T-helper 1 cell treated with Interleukin-12 subunit alpha and Interleukin-12 subunit beta and Interleukin-4 antibody, amounts not matched to agents 30 μg/mL and 1 μg/mL, for 36 hours (primary cell): ENCODE measurements around the gene NDUFV1.
A peak's percentile ranks its signal among the peaks of the same experiment; 100 is the strongest.
"Not testable (repeated sequence)": the region's sequence is repeated elsewhere in the genome, so short reads cannot be mapped to it uniquely, and the experiment has no call there.

Experiments used
- H3K27ac Mint-ChIP-seq: one replicate; pipeline ENCODE4 v1.8.0; 2021; ENCODE audit warnings: mild to moderate bottlenecking, mixed read lengths
- H3K27me3 Mint-ChIP-seq: one replicate; pipeline ENCODE4 v1.8.0; 2021; ENCODE audit warnings: low read depth, mixed read lengths
- H3K36me3 Mint-ChIP-seq: one replicate; pipeline ENCODE4 v1.8.0; 2021; ENCODE audit warnings: low read depth, mixed read lengths
- H3K4me1 Mint-ChIP-seq: one replicate; pipeline ENCODE4 v1.8.0; 2021; ENCODE audit warnings: low read depth, mixed read lengths
- H3K4me3 Mint-ChIP-seq: one replicate; pipeline ENCODE4 v1.8.0; 2021; ENCODE audit warnings: mild to moderate bottlenecking, moderate library complexity, mixed read lengths
- H3K9me3 Mint-ChIP-seq: one replicate; pipeline ENCODE4 v1.8.0; 2021; ENCODE audit warnings: mixed read lengths

NDUFV1 gene

GRCh38 chr11:67597963-67598362, 8.8 kb upstream of the NDUFV1 start:
- H3K36me3 Mint-ChIP-seq, H3K27ac Mint-ChIP-seq, H3K9me3 Mint-ChIP-seq, H3K4me3 Mint-ChIP-seq: not testable (repeated sequence)
- Mint-ChIP-seq H3K4me1 (peaks cover 12% of the 10 kb centered on the region), H3K27me3 (peaks cover 42% of the 10 kb centered on the region)

DNA sequence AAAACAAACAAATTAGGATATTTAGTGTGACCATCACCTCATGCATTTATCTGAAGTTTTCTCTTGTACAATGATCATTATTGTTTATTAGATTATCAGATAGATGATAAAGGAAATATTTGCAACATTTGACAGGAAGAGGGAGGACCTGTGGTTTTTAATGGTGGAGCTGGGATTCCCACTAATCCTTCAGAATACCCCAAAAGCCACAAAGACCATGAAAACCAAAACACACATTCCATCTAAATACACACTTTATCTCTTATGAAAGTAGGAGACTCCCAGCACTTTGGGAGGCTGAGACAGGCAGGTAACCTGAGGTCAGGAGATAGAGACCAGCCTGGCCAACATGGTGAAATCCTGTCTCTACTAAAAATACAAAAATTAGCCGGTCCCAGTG, 7.6 kb upstream of the NDUFV1 start:
- Mint-ChIP-seq H3K4me1 (peaks cover 12% of the 10 kb centered on the region), H3K9me3 (no peaks in the 10 kb centered on the region), H3K27ac (no peak overlapping the region), H3K4me3 (no peak overlapping the region), H3K27me3 (peaks cover 45% of the 10 kb centered on the region), H3K36me3 (no peaks in the 10 kb centered on the region)

DNA sequence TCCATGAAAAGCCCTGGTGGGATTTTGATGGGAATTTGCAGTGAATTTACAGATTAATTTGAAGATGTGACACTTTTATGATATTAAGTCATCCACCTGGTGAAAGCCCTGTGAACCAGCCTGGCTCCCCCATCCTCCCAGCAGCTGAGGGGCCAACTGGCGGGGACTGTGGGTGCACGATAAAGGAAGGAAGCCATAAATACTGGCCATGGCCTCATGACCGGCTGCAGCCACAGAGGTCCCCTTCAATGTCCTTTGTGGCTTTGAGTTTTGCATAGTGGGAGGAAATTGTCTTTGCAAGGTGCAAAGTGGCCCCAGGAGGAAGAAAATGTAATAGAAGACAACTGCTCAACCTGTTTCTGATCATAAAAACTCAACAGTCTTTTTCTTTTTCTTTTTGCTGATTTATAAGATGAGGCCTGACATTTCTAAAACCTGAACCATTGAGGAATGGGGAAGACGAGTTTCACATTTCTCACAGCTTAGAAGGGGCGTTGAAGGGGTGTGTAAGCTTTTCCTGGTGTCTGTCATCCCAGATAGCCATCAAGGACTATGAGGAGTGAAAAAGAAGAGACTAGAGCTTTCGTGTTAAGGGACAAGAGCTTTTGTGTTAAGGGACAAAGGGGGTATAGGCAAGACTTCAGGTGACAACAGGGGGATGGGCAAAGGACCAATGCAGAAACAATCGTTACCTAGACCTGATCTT, 6.3 kb upstream of the NDUFV1 start:
- Mint-ChIP-seq H3K27me3 (peaks cover 45% of the 10 kb centered on the region), H3K36me3 (no peaks in the 10 kb centered on the region), H3K9me3 (no peaks in the 10 kb centered on the region), H3K27ac (no peak overlapping the region), H3K4me3 (no peak overlapping the region), H3K4me1 (peaks cover 14% of the 10 kb centered on the region)

DNA sequence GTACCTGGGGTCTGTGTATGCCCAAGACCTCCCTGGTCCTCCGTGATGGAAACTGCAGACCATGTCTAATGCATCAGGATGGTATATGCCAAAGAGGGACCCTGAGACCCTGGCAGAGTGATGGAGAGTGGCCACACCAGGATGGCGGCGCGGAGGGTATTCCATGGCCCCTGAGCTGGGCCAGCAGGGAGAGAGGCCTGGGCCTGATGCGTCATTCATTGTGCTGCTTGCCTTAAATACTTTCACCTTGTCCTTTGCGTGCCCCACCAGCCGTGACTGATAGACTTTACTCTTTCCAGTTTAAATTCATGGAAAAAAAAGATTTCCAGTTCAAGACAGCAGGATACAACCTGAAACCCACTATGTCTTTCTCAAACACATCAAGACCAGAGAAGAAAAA, 5.6 kb upstream of the NDUFV1 start:
- Mint-ChIP-seq H3K36me3 (no peaks in the 10 kb centered on the region), H3K9me3 (no peaks in the 10 kb centered on the region), H3K27me3 (peaks cover 45% of the 10 kb centered on the region), H3K4me3 (no peak overlapping the region), H3K4me1 (peaks cover 18% of the 10 kb centered on the region), H3K27ac (no peak overlapping the region)

DNA sequence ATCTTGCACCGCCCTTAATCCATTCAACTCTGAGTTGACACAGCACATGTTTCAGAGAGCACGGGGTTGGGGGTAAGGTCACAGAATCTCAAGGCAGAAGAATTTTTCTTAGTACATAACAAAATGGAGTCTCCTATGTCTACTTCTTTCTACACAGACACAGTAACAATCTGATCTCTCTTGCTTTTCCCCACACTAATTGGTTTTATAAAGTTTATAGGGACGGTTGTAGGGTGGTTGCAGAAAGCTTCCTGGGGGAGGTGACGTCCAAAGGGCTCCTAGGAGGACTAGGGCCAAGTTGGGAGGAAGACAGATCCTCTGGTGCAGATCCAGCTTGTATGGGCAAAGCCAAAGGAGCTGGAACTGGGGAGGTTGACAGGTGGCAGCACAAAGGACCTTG, 2.6 kb upstream of the NDUFV1 start:
- H3K27ac Mint-ChIP-seq, H3K4me3 Mint-ChIP-seq, H3K36me3 Mint-ChIP-seq, H3K9me3 Mint-ChIP-seq: not testable (repeated sequence)
- H3K27me3 Mint-ChIP-seq = peaks cover 30% of the 10 kb centered on the region
- peaks cover 24% of the 10 kb centered on the region for H3K4me1 Mint-ChIP-seq

DNA sequence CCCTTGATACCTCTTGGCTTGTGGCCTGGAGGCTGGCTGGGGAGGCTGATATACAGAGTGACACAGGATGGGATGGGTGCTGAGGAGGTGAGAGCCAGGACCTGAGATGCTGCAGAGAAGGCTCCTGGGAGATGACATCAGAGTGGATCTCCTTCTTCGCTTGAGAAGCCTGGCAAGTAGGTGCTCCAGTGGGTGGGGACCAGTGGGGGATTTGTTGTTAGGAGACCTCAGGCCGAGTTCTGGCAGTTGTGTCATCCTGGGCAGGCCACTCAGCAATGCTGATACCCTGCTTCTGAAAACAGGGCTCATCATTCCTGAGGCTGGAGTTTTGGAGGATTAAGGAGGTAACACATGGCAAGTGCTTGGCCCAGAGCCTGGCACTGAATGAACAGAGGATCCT, 1.9 kb upstream of the NDUFV1 start:
- Mint-ChIP-seq H3K27me3 (peaks cover 23% of the 10 kb centered on the region), H3K9me3 (no peaks in the 10 kb centered on the region), H3K4me3 (peak overlapping the region; percentile 18), H3K27ac (peak overlapping the region; percentile 2), H3K36me3 (peaks cover 9% of the 10 kb centered on the region), H3K4me1 (peaks cover 23% of the 10 kb centered on the region)

DNA sequence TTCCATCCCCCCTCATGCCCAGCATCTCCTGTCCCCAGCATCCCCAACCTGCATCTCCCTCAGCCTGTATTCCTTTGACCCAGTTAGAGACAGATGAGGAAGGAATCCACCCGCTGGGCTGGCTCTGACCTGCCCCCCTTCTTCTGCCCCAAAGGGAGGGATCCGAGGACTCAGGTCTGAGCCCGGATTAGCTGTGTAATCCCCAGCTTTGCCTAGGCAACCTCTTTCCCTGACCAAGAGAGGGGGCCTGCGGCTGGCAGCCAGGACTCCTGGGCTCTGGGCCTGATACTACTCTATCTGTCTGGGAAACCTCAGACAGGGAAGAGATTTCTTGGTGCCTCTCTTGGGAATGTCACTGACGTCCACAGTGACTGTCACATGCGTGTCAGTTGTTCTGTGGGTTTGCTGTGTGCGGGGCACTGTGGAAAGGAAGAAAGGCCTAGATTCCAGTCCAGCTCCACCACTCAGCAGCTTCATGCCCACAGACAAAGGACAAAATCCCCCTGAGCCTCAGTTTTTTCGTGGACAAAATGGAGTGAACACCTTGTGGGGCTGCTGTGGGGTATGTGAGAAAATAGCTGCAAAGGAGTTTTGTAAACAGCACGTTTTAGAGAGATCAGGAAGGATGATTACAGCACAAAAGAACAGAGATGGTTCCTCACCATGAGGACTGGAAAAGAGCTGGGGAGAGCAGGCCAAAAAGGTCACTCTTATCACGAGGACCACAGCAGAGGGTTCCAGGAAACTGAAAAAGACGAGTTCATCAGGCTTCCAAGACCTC, 1.3 kb upstream of the NDUFV1 start:
- no peaks in the 10 kb centered on the region for H3K9me3 Mint-ChIP-seq
- H3K36me3 Mint-ChIP-seq = peaks cover 13% of the 10 kb centered on the region
- peaks cover 18% of the 10 kb centered on the region for H3K4me1 Mint-ChIP-seq
- H3K27me3 Mint-ChIP-seq = peaks cover 17% of the 10 kb centered on the region
- H3K4me3 Mint-ChIP-seq = peak overlapping the region; percentile 77
- H3K27ac Mint-ChIP-seq = peak overlapping the region; percentile 81

DNA sequence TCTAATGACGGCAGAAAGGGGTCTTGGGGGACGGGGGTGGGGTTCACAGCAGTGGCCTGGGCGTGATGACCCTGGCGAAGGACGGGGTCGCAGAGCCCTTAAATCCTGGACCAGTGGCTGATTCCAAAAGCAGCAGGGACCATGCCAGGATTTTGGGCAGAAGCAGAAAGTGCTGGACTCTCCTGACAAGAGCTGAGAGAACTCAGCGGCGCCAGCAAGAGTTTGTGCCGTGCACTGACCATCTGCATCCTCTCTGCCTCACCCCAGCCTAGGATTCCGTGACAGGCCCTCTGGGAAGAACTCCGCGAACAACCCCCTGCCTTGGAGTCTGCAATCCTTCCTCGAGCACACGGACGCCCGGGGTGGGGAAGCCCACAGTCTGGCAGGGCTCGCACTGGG, 644 bp upstream of the NDUFV1 start:
- Mint-ChIP-seq H3K36me3 (peaks cover 13% of the 10 kb centered on the region), H3K27ac (peak overlapping the region; percentile 72), H3K27me3 (peaks cover 11% of the 10 kb centered on the region), H3K4me1 (peaks cover 15% of the 10 kb centered on the region), H3K4me3 (peak overlapping the region; percentile 89), H3K9me3 (no peaks in the 10 kb centered on the region)

DNA sequence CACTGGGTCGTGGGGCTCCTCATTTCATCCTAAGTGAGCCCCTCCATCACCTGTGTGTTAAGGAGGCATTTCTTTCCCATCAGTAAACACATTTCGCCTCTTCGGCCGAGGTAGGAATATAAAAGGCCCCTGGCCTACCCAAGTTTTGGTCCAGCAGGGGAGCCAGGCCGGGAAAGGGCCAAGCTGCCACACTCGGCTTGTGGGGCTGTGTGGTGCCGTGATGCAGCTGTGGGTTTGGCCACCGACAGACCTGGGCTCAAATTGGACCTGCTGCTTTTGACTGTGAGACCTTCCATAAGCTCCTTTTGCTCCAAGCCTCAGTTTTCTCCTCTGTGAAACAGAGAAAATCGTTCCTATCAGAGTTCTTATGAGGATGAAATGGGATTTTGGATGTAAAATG, 771 bp downstream of the NDUFV1 start:
- Mint-ChIP-seq H3K9me3 (no peaks in the 10 kb centered on the region), H3K27me3 (peaks cover 7% of the 10 kb centered on the region), H3K4me3 (peak overlapping the region; percentile 89), H3K4me1 (peaks cover 15% of the 10 kb centered on the region), H3K36me3 (peaks cover 18% of the 10 kb centered on the region), H3K27ac (peak overlapping the region; percentile 87)

GRCh38 chr11:67608486-67608885, 1.8 kb downstream of the NDUFV1 start:
- Mint-ChIP-seq H3K4me3 (peak overlapping the region; percentile 89), H3K4me1 (peaks cover 20% of the 10 kb centered on the region), H3K36me3 (peaks cover 23% of the 10 kb centered on the region), H3K27ac (peak overlapping the region; percentile 87), H3K27me3 (no peaks in the 10 kb centered on the region), H3K9me3 (no peaks in the 10 kb centered on the region)

DNA sequence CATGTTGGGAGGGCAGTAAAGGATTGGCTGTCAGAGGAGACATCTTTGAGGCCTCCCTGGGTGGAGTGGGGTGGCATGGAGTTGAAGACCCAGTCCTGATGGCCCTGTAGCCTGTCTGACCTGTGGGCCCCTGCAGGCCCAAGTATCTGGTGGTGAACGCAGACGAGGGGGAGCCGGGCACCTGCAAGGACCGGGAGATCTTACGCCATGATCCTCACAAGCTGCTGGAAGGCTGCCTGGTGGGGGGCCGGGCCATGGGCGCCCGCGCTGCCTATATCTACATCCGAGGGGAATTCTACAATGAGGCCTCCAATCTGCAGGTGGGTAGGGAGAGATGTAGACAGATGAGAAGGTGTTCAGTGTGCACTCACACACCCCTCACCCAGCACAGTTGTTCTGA, 2.6 kb downstream of the NDUFV1 start:
- Mint-ChIP-seq H3K36me3 (peaks cover 28% of the 10 kb centered on the region), H3K27ac (no peak overlapping the region), H3K9me3 (no peaks in the 10 kb centered on the region), H3K4me1 (peaks cover 27% of the 10 kb centered on the region), H3K27me3 (no peaks in the 10 kb centered on the region), H3K4me3 (no peak overlapping the region)

- no peak overlapping the region for H3K4me3 Mint-ChIP-seq
- peaks cover 28% of the 10 kb centered on the region for H3K36me3 Mint-ChIP-seq
- no peaks in the 10 kb centered on the region for H3K9me3 Mint-ChIP-seq
- peaks cover 32% of the 10 kb centered on the region for H3K4me1 Mint-ChIP-seq
- H3K27ac Mint-ChIP-seq = no peak overlapping the region
- no peaks in the 10 kb centered on the region for H3K27me3 Mint-ChIP-seq
Observed at GRCh38 chr11:67610302-67610868, 3.6 kb downstream of the NDUFV1 start.

DNA sequence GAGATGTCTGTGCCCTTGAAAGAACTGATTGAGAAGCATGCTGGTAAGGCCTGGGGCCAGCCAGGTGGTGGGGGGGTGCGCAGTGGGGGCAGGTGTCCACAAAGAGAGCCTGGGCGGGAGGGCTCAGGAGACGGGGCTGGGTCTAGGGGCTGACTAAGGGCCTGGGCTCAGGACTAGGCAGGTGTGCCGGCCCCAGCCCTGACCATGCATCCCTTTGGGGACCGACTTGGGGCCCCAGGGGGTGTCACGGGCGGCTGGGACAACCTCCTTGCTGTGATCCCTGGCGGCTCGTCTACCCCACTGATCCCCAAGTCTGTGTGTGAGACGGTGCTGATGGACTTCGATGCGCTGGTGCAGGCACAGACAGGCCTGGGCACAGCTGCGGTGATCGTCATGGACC, 4.4 kb downstream of the NDUFV1 start:
- Mint-ChIP-seq H3K4me3 (no peak overlapping the region), H3K27ac (no peak overlapping the region), H3K36me3 (peaks cover 28% of the 10 kb centered on the region), H3K27me3 (no peaks in the 10 kb centered on the region), H3K9me3 (no peaks in the 10 kb centered on the region), H3K4me1 (peaks cover 28% of the 10 kb centered on the region)

GRCh38 chr11:67611704-67612587, 5.2 kb downstream of the NDUFV1 start:
- H3K27ac Mint-ChIP-seq = peak overlapping the region; percentile 55
- H3K4me1 Mint-ChIP-seq = peaks cover 28% of the 10 kb centered on the region
- H3K36me3 Mint-ChIP-seq = peaks cover 28% of the 10 kb centered on the region
- no peaks in the 10 kb centered on the region for H3K9me3 Mint-ChIP-seq
- H3K27me3 Mint-ChIP-seq = peaks cover 1% of the 10 kb centered on the region
- H3K4me3 Mint-ChIP-seq = no peak overlapping the region
